Heart left ventricle (tissue), 16 donors: ENCODE results near the gene GHSR. TPM values are rescaled to one million over a fixed set of nuclear protein-coding genes. Genes with fewer than 3 reads are reported as not detected.

Experiments
- ATAC-seq, 4 donors: fragments of 200-7000 bp; cut with Tn5 transposase; one replicate each; pipeline ENCODE4 v1.9.1; 2020 to 2022; ENCODE audit warnings: moderate library complexity in 4 of 4, mild to moderate bottlenecking in 3 of 4, moderate number of reproducible peaks in 1 of 4
- DNase-seq, 5 donors: peaks; one replicate each; pipeline ENCODE4 v3.0.0-alpha.2; 2020
- H3K27ac ChIP-seq, 12 donors: fragments of 200-600 bp; sonication (generic) in 4 of 12; one replicate each; pipeline versions ENCODE4 v1.5.0 to v1.8.0; 2016 to 2022; ENCODE audit warnings: mild to moderate bottlenecking in 2 of 12
- H3K27me3 ChIP-seq, 9 donors: fragments of 200-600 bp; sonication (generic) in 2 of 9; one replicate each; pipeline versions ENCODE4 v1.5.1 to v1.8.0; 2016 to 2022; ENCODE audit warnings: mild to moderate bottlenecking in 3 of 9
- H3K36me3 ChIP-seq, 9 donors: fragments of 200-600 bp; sonication (generic) in 2 of 9; one replicate each; pipeline versions ENCODE4 v1.5.0 to v1.8.0; 2018 to 2022; ENCODE audit warnings: mild to moderate bottlenecking in 2 of 9
- H3K4me1 ChIP-seq, 12 donors: fragments of 200-600 bp; sonication (generic) in 4 of 12; one replicate each; pipeline versions ENCODE4 v1.5.0 to v1.8.0; 2016 to 2022; ENCODE audit warnings: mild to moderate bottlenecking in 3 of 12
- H3K4me3 ChIP-seq, 12 donors: fragments of 200-600 bp; sonication (generic) in 4 of 12; one replicate each; pipeline versions ENCODE4 v1.5.0 to v1.8.0; 2017 to 2022; ENCODE audit warnings: mild to moderate bottlenecking in 9 of 12, moderate library complexity in 4 of 12
- H3K9me3 ChIP-seq, 12 donors: fragments of 200-600 bp; sonication (generic) in 4 of 12; one replicate each; pipeline versions ENCODE4 v1.5.0 to v1.8.0; 2016 to 2022; ENCODE audit warnings: mild to moderate bottlenecking in 1 of 12
- CTCF ChIP-seq, 12 donors: fragments of 200-600 bp; sonication (generic) in 4 of 12; IDR thresholded peaks; one replicate each; pipeline versions ENCODE4 v1.5.0 to v1.8.0; 2018 to 2022; ENCODE audit warnings: antibody characterized with exemption in 12 of 12, mild to moderate bottlenecking in 5 of 12
- POLR2A ChIP-seq, 2 donors: fragments of 450-650 bp; IDR thresholded peaks; one replicate each; pipeline ENCODE4 v1.6.1; 2017; ENCODE audit warnings: antibody characterized with exemption in 2 of 2, mild to moderate bottlenecking in 2 of 2, moderate library complexity in 2 of 2
- WGBS, 4 donors: extraction: QIAGEN DNeasy Blood & Tissue Kit in 2 of 4; methylation state at CpG; one replicate each; pipeline versions ENCODE4 v1.1.5 to v1.1.7; 2013 to 2018; 5-methylcytosine and 5-hydroxymethylcytosine counted together
- intact Hi-C, 10 donors: fragments of 100-400 bp; cut with DNase I; formaldehyde crosslinking; loops; one replicate each; pipeline versions ENCODE4 v1.11.1 to v1.14.2; 2022
- polyA plus RNA-seq, 2 donors: library from polyadenylated mRNA; stranded (reverse); fragments of 200-250 nt; gene quantifications; one replicate each; pipeline ENCODE4 v1.2.3, GENCODE V29; 2013
- total RNA-seq, 9 donors: library from RNA; depleted of rRNA in 2 of 9; stranded (reverse); fragments of >200 nt in 2 of 9; fragmentation: NEBNext Ultra II Directional in 3 of 9; extraction: Animal tissue kit (Norgen Biotek cat#: 25700) in 3 of 9; gene quantifications; one replicate each; pipeline versions ENCODE4 v1.1.0 to v1.2.4, GENCODE V29; 2016 to 2023
- donor health status: ischemic (EF 13 %, LVEDD 7.1; RV severe dilation, severe dysfunction).
- donor health status: healthy with polysubstance abuse.
- donor health status: DM: no; HTN: yes; CAD: no.
- donor health status: DM: no; HTN: no; CAD: no.
- donor health status: ischemic (EF 25% LVEDD 6.9; RV normal size, moderate dysfunction).
- donor health status: ischemic (EF 25% LVEDD 5.7; RV mildly dilated, moderate dysfunction).
- donor health status: healthy.
- donor health status: DM: yes; HTN: yes; CAD: no.
- donor health status: ischemic (EF 35%, LVEDD 5.7; RV mildly dilated, moderate dysfunction).
- donor health status: nonischemic (EF 11% LVEDD 7.7; RV severe dilation, severe dysfunction).
- donor health status: DM: yes; HTN: yes; CAD: no.
- donor health status: PGD.
- donor health status: ischemic (EF 29% LVEDD 5.4; RV normal size, mild dysfunction).
- donor health status: nonischemic (EF 23%, LVEDD 6.1; RV moderate dilation, normal function).

GHSR gene
- total and polyA plus RNA-seq, 11 donors = not detected

GRCh38 chr3:172396400-172396799 lies 51.9 kb downstream of the GHSR start:
- H3K27ac ChIP-seq = no peak overlapping the region
- H3K36me3 ChIP-seq = peaks cover 0 to 60% (median 36%) of the 10 kb centered on the region in 9 donors
- H3K9me3 ChIP-seq = no peaks in the 10 kb centered on the region

GRCh38 chr3:172394692-172395091 lies 53.6 kb downstream of the GHSR start:
- intact Hi-C loops = no loop called here

More at GRCh38 chr3:172396400-172396799, 51.9 kb downstream of the GHSR start:
- Histone ChIP-seq H3K4me1 (peaks cover 0 to 12% (median 7%) of the 10 kb centered on the region in 12 donors), H3K27me3 (no peaks in the 10 kb centered on the region), H3K4me3 (no peak overlapping the region)
- 85 to 95% (median 87%) methylated on average over 7 of the region's 7 CpGs for WGBS, 4 donors
- DNase-seq (no peak), ATAC-seq (no peak)
- TF ChIP-seq CTCF (IDR thresholded peaks at IDR 0.05) (no peak), POLR2A (IDR thresholded peaks at IDR 0.05) (no peak)
- intact Hi-C loops = no loop called here

More at GRCh38 chr3:172394692-172395091, 53.6 kb downstream of the GHSR start:
- H3K27ac ChIP-seq = no peak overlapping the region
- ATAC-seq (no peak), DNase-seq (no peak)
- H3K36me3 ChIP-seq = peaks cover 0 to 48% (median 29%) of the 10 kb centered on the region in 9 donors
- no peaks in the 10 kb centered on the region for H3K9me3 ChIP-seq
- H3K4me1 ChIP-seq = peaks cover 0 to 25% (median 16%) of the 10 kb centered on the region in 12 donors
- H3K4me3 ChIP-seq = no peak overlapping the region
- no peak for TF ChIP-seq POLR2A (IDR thresholded peaks at IDR 0.05)
- TF ChIP-seq CTCF (IDR thresholded peaks at IDR 0.05) = no peak
- WGBS, 4 donors = 97 to 98% (median 98%) methylated on average over 2 of the region's 2 CpGs
- no peaks in the 10 kb centered on the region for H3K27me3 ChIP-seq

Other genes starting within 250 kb of the GHSR start
- gene TNFSF10, start 75.0 kb upstream of the GHSR start, total RNA-seq = 10 to 100 TPM in 8 of 9 donors, 1 to 10 TPM in 1; 7.0 to 80.4 (median 22.4) TPM
- 10 to 100 TPM; 15.2 to 18.3 TPM for gene TNFSF10, start 75.0 kb upstream of the GHSR start, polyA plus RNA-seq